C4-2B (cell line): Measurements from ENCODE around the gene SH3BP2.

Source experiments
- ZFX ChIP-seq: fragments of 450-650 bp; IDR thresholded peaks from 2 replicates; pipeline ENCODE4 v1.6.1; 2017
- TF ChIP-seq, protein P1 (sequence below): fragments of 450-650 bp; conservative IDR thresholded peaks from 2 replicates; pipeline ENCODE4 v1.5.1; 2017; ENCODE audit warnings: mild to moderate bottlenecking

- TF ChIP-seq, protein P1, sequence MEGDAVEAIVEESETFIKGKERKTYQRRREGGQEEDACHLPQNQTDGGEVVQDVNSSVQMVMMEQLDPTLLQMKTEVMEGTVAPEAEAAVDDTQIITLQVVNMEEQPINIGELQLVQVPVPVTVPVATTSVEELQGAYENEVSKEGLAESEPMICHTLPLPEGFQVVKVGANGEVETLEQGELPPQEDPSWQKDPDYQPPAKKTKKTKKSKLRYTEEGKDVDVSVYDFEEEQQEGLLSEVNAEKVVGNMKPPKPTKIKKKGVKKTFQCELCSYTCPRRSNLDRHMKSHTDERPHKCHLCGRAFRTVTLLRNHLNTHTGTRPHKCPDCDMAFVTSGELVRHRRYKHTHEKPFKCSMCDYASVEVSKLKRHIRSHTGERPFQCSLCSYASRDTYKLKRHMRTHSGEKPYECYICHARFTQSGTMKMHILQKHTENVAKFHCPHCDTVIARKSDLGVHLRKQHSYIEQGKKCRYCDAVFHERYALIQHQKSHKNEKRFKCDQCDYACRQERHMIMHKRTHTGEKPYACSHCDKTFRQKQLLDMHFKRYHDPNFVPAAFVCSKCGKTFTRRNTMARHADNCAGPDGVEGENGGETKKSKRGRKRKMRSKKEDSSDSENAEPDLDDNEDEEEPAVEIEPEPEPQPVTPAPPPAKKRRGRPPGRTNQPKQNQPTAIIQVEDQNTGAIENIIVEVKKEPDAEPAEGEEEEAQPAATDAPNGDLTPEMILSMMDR, result no peak
- TF ChIP-seq ZFX, result no peak
Measured at GRCh38 chr4:2830632-2831610, 38.0 kb downstream of the SH3BP2 start.
